ENCODE results near the gene CMTM5.
"Not testable (repeated sequence)": the region's sequence is repeated elsewhere in the genome, so short reads cannot be mapped to it uniquely, and the experiment has no call there.

Gene CMTM5

GRCh38 chr14:23415821-23416778 lies 39.3 kb downstream of the CMTM5 start:
- DNase-seq (ENCODE audit: low read depth), result no peak

- no peak for DNase-seq (ENCODE audit: low read depth)
These were observed 40.0 kb downstream of the CMTM5 start for GRCh38 chr14:23416801-23417200.

GRCh38 chr14:23417269-23417668 lies 40.4 kb downstream of the CMTM5 start:
- DNase-seq (ENCODE audit: low read depth), result not testable (repeated sequence)

GRCh38 chr14:23418021-23418420 lies 41.2 kb downstream of the CMTM5 start:
- no peak for DNase-seq (ENCODE audit: low read depth)

GRCh38 chr14:23419646-23420045 lies 42.8 kb downstream of the CMTM5 start:
- DNase-seq (ENCODE audit: low read depth), result not testable (repeated sequence)

- no peak for DNase-seq (ENCODE audit: low read depth)
These were observed 44.7 kb downstream of the CMTM5 start for GRCh38 chr14:23421594-23421993.

GRCh38 chr14:23423657-23424056 lies 46.8 kb downstream of the CMTM5 start:
- no peak for DNase-seq (ENCODE audit: low read depth)

GRCh38 chr14:23425169-23425568 lies 48.3 kb downstream of the CMTM5 start:
- no peak for DNase-seq (ENCODE audit: low read depth)

- DNase-seq (ENCODE audit: low read depth), result not testable (repeated sequence)
These were observed 49.0 kb downstream of the CMTM5 start for GRCh38 chr14:23425798-23426197.

- DNase-seq (ENCODE audit: low read depth), result no peak
These were observed 52.0 kb downstream of the CMTM5 start for GRCh38 chr14:23428686-23429495.

Data from activated T-helper 1 cell treated with Interleukin-2 at 50 U/mL for 16 hours (primary cell).